OCI-LY1 (cell line): ENCODE results near the gene FAM222A.

Experiments used
- EZH2 ChIP-seq: fragments of 200-600 bp; sonication (generic), shearing (Covaris generic); IDR thresholded peaks from 2 replicates; pipeline ENCODE4 v1.8.0; 2017; ENCODE audit warnings: borderline replicate concordance, mixed run types, mild to moderate bottlenecking, antibody characterized with exemption, low read length, moderate library complexity, mixed read lengths
- TF ChIP-seq, protein P1 (sequence below): fragments of 200-600 bp; sonication (generic), shearing (Covaris generic); IDR thresholded peaks from 2 replicates; pipeline ENCODE4 v1.5.1; 2017; ENCODE audit warnings: mild to moderate bottlenecking, antibody characterized with exemption, low read length, moderate library complexity, mixed read lengths

DNA sequence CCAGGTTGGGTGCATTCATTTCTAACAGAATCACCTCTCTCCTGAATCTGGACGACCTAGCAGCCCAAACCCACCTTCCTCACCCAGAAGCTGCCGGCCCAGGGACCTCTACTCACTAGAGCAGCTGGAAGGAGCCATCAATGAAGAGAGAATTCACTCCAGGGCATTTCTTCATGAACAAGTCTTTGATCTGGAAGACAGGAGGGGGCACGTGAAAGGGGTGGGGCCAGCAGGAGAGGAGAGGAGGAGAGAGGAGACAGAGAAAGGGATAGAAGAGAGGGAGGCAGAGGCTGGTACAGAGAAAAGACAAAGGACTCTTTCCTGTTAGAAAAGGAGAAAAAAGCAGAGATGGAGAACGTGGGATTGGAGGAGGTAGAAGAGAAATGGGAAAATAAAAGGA, 79.8 kb downstream of the FAM222A start:
- TF ChIP-seq, protein P1, sequence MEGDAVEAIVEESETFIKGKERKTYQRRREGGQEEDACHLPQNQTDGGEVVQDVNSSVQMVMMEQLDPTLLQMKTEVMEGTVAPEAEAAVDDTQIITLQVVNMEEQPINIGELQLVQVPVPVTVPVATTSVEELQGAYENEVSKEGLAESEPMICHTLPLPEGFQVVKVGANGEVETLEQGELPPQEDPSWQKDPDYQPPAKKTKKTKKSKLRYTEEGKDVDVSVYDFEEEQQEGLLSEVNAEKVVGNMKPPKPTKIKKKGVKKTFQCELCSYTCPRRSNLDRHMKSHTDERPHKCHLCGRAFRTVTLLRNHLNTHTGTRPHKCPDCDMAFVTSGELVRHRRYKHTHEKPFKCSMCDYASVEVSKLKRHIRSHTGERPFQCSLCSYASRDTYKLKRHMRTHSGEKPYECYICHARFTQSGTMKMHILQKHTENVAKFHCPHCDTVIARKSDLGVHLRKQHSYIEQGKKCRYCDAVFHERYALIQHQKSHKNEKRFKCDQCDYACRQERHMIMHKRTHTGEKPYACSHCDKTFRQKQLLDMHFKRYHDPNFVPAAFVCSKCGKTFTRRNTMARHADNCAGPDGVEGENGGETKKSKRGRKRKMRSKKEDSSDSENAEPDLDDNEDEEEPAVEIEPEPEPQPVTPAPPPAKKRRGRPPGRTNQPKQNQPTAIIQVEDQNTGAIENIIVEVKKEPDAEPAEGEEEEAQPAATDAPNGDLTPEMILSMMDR = no peak
- TF ChIP-seq EZH2 = no peak
